Activated CD4-positive, alpha-beta T cell treated with anti-CD3 and anti-CD28 coated beads for 36 hours (primary cell): ENCODE measurements around the gene SHROOM4. TPM values are rescaled to one million over a fixed set of nuclear protein-coding genes. Genes with fewer than 3 reads are reported as not detected.

Source experiments
- total RNA-seq, 2 experiments: library from RNA; stranded (reverse); gene quantifications; one replicate each; pipeline ENCODE4 v1.2.3, GENCODE V29; 2021

SHROOM4 gene
- total RNA-seq, 2 experiments from 2014 or later, result not detected

Other genes starting within 250 kb of the SHROOM4 start
- not detected for gene BMP15, start 96.5 kb upstream of the SHROOM4 start, total RNA-seq